Keratinocyte (primary cell): ENCODE measurements around the gene ITIH2.

Experiments used
- CTCF ChIP-seq, 3 experiments: IDR thresholded peaks in 1 of 3; conservative IDR thresholded peaks in 1 of 3; optimal IDR thresholded peaks in 1 of 3; 2 replicates in 2 of 3; 3 replicates in 1 of 3; pipeline versions ENCODE3 to v1.5.1; 2011; ENCODE audit warnings: low read length in 3 of 3, mild to moderate bottlenecking in 3 of 3, moderate library complexity in 2 of 3, control low read depth in 1 of 3, inconsistent platforms in 1 of 3; ENCODE audit not compliant: insufficient read depth in 2 of 3; ENCODE audit errors: extremely low read depth in 1 of 3
- EZH2 ChIP-seq: IDR thresholded peaks from one replicate; pipeline ENCODE4 v1.6.1; 2012; ENCODE audit warnings: inconsistent platforms, mild to moderate bottlenecking, low read length, moderate library complexity

GRCh38 chr10:7788639-7789286, 85.6 kb downstream of the ITIH2 start:
- TF ChIP-seq CTCF (optimal IDR thresholded peaks at IDR 0.05 in 1 of 3, IDR thresholded peaks at IDR 0.05 in 1 of 3, conservative IDR thresholded peaks at IDR 0.05 in 1 of 3; ENCODE audit: extremely low read depth in 1 of 3, insufficient read depth in 2 of 3, low read length in 3 of 3) (no peak), EZH2 (no peak)
